HG03439 (cell line): ENCODE measurements around the gene RHOBTB1.
A peak's percentile ranks its signal among the peaks of the same experiment; 100 is the strongest.

Source experiments
- ATAC-seq: cut with Tn5 transposase; IDR thresholded peaks from one replicate; pipeline ENCODE4 v1.9.1; 2021; ENCODE audit warnings: mild to moderate bottlenecking, moderate library complexity; ENCODE audit not compliant: unreplicated experiment

Gene RHOBTB1

GRCh38 chr10:60964257-60965235 is 20.6 kb upstream of the RHOBTB1 start:
- ATAC-seq, result peak; percentile 57

GRCh38 chr10:60963441-60964256 is 19.7 kb upstream of the RHOBTB1 start:
- ATAC-seq, result no peak

- no peak for ATAC-seq
These were observed 19.0 kb upstream of the RHOBTB1 start for GRCh38 chr10:60962946-60963345.

- ATAC-seq, result no peak
These were observed 16.9 kb upstream of the RHOBTB1 start for GRCh38 chr10:60960913-60961312.

GRCh38 chr10:60960031-60960430 is 16.0 kb upstream of the RHOBTB1 start:
- ATAC-seq, result no peak

GRCh38 chr10:60958892-60959601 is 15.1 kb upstream of the RHOBTB1 start:
- ATAC-seq, result no peak

- no peak for ATAC-seq
These were observed 13.8 kb upstream of the RHOBTB1 start for GRCh38 chr10:60957667-60958221.

- no peak for ATAC-seq
These were observed 12.0 kb upstream of the RHOBTB1 start for GRCh38 chr10:60955957-60956425.

GRCh38 chr10:60955316-60955715 is 11.3 kb upstream of the RHOBTB1 start:
- ATAC-seq, result no peak

- no peak for ATAC-seq
These were observed 10.1 kb upstream of the RHOBTB1 start for GRCh38 chr10:60954035-60954434.

GRCh38 chr10:60953420-60953819 is 9.4 kb upstream of the RHOBTB1 start:
- no peak for ATAC-seq

GRCh38 chr10:60952846-60953220 is 8.8 kb upstream of the RHOBTB1 start:
- no peak for ATAC-seq

GRCh38 chr10:60952067-60952845 is 8.3 kb upstream of the RHOBTB1 start:
- ATAC-seq, result no peak

- ATAC-seq, result no peak
These were observed 7.3 kb upstream of the RHOBTB1 start for GRCh38 chr10:60951272-60951724.

GRCh38 chr10:60950300-60950699 is 6.3 kb upstream of the RHOBTB1 start:
- peak; percentile 74 for ATAC-seq

- ATAC-seq, result no peak
These were observed 4.9 kb upstream of the RHOBTB1 start for GRCh38 chr10:60948851-60949250.

GRCh38 chr10:60944910-60945297 is 919 bp upstream of the RHOBTB1 start:
- ATAC-seq, result no peak

- peak; percentile 40 for ATAC-seq
These were observed 498 bp downstream of the RHOBTB1 start for GRCh38 chr10:60943316-60944057.

- peak; percentile 57 for ATAC-seq
These were observed 1.1 kb downstream of the RHOBTB1 start for GRCh38 chr10:60942788-60943315.
